ENCODE data around the gene PCGF6.

GRCh38 chr10:103280506-103280905 is 70.4 kb downstream of the PCGF6 start:
- TF ChIP-seq CTCF (conservative IDR thresholded peaks at IDR 0.05; ENCODE audit: low read length) = no peak
- no peak for TF ChIP-seq EZH2phosphoT487 (IDR thresholded peaks at IDR 0.05; ENCODE audit: borderline replicate concordance, low read depth, low read length)
